Muscle of back (tissue), 11 donors: ENCODE results near the gene NPY5R. TPM values are rescaled to one million over a fixed set of nuclear protein-coding genes. Genes with fewer than 3 reads are reported as not detected.

Experiments
- DNase-seq, 3 donors: peaks; one replicate each; pipeline versions ENCODE4 v3.0.0 to v3.0.0-alpha.2; 2013
- polyA plus RNA-seq, 10 donors: library from polyadenylated mRNA; unstranded; fragments of 120-200 nt; gene quantifications; one replicate each; pipeline ENCODE4 v1.2.1, GENCODE V29; 2013; ENCODE audit not compliant: insufficient read length in 10 of 10

The NPY5R gene
- polyA plus RNA-seq, 10 donors, result 0.12 to 0.43 (median 0.24) TPM; not detected in 3

DNA sequence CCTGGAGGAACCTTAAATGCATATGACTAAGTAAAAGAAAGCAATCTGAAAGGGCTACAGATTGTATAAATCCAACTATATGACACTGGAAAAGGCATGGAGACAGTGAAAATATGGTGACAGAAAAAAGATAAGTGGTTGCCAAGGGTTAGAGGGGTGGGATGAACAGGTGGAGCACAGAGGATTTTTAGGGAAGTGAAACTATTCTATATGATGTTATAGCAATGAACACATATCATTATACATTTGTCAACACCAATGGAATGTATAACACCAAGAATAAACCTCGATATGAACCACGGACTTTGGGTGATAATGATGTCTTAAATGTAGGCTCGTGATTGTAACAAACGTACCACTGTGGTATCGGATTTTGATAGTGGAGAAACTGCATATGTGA, 40.7 kb downstream of the NPY5R start:
- no peak for DNase-seq

DNA sequence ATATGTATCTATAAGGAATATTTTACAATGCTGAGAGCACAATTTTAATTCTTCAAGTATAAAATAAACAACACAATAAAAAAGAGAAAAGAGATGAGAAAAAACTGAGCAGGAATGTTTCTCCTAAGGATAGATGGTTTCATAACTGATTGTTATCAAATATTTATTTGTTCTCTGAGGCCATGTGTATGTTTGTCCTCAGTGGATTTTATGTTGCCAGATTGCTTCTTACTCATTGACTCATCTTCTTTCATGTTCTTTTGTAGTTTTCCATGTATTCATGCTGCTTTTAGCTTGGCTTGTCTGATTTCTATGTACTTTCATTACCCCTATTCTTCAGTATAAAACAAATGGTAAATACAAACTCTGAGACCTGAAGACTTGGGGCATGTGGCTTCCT, 41.2 kb downstream of the NPY5R start:
- DNase-seq, result no peak

DNA sequence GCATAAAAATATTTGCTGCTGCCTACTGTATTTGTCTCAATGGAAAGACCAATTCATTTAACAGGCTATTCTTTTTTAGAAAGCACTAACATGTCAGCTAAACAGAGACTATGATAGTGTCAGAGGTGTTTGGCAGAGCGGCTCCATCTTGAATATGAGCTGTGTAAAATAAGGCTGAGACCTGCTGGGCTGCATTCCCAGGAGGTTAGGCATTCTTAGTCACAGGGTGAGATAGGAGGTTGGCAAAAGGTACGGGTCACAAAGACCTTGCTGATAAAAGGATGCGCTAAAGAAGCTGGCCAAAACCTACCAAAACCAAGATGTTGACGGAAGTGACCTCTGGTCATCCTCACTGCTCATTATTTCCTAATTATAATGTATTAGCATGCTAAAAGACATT, 41.8 kb downstream of the NPY5R start:
- DNase-seq, result no peak

DNA sequence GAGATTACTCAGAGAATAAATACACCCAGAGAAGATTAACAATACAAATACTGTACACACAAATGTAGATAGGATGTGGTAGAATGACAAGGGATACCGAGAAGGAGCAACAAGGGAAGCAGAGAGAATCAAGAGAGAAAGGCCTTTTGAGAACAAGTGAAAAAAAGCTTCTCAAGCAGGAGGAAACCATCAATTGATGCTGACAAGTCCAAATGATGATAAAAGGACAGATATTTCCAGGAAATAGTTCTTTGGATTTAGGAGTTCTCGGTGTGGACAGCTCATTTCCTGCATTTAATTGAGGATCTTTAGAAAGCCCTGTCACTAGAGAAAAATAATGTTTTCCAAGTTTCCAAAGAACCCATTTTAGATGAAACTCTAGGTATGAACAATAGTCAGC, 48.1 kb downstream of the NPY5R start:
- DNase-seq, result no peak

DNA sequence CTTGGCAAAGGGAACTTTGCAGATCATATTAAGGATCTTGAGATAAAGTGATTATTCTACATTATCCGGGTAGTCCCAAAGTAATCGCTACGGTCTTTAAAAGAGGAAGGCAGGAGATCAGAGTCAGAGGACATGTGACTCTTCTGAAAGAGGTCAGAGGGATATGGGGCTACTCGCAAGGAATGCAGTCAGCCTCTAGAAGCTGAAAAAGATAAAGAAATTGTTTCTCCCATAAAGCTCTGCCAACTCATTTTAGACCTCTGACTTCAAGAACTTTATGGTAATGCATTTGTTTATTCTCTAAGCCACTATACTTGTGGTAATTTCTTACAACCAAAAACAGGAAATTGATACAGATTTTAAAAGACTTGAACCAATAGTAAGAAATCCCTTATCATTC, 48.6 kb downstream of the NPY5R start:
- DNase-seq, result no peak

DNA sequence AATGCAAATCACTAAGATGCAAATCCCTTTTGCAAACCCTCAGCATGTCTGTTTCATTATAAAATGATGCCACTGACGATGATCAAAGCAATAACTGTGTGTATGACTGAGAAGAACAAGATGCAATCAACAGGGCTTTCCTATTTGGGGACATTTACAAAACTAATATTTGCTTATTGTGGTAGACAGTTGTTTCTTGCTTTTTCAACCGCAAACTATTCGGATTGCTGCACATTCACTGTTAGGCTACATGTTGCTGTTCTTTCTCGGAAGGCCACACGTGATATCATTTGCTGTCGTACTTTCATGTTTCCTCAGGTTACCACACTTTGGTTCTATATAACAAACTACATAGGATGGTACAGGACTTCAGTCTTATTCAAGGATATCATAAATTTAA, 49.8 kb downstream of the NPY5R start:
- no peak for DNase-seq

DNA sequence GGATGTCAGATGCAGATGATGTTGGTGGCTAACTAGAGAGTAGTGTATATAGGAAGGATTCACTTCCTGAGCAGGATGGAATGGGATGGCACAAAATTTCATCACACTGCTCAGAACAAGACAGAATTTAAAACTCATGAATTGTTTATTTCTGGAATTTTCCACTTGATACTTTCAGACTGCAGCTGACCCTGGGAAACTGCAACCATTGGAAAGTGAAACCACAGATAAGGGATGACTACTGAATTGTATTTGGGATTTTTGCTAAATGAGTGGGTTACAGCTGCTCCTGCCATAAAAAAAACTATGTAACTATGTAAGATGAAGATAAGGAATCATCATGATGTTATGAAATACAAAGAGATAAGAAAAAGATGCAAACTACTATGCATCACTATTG, 51.4 kb downstream of the NPY5R start:
- DNase-seq, result no peak

DNA sequence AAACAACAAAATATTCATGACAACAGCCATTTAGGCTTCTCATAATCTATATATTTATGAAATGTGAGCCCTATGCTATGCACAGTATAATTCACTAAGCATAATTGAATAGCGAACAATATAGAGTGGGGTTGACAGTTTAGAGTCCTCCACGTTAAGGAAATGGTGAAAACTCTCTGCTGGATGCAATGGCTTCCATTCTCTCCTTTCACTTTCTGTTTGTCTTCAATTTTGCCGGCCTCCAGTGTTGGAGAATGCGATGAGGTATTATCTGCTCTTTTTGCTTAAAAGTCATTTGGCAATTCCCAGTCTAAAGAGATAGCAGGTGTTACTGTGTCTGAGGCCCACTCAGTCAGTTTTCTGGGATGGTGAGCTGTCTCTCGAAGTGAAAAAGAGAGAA, 52.1 kb downstream of the NPY5R start:
- DNase-seq, result no peak

DNA sequence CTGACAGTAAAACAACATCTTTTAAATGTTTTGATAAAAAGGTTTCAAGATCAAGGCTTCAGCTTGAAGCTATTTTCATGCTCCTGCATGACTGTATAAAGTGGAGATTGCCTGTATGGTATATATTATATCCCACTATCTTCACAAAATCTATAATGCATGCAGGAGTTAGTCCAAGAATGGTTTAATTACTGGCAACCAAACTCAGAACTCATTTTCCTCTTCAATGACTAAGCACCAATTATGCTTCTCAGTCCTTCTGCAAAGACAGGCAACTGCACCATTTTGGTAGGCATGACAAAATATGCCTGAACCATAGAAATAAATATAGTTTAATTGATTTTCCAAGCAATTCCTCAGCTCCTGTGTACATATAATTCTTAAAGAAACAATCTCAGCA, 54.5 kb downstream of the NPY5R start:
- no peak for DNase-seq

DNA sequence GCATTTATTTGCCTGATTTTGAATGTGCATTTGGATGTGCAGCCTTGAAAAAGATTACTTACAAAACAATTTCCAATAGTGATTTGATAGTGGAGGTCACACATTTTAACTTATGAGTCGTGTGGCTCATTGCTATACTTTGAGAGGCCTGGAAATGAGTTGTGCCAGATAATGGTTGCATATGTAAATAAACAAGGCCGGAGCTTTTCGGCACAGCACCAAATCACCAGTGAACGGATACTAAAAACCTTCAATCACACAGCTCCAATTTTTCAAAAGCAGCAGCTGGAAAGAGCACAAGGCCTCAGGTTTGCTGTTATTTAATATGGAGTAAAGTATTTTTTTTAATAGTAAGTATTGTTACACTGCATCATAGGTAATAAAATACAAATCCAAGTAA, 57.2 kb downstream of the NPY5R start:
- no peak for DNase-seq

Other genes starting within 250 kb of the NPY5R start
- gene NAF1, start 177.0 kb upstream of the NPY5R start, polyA plus RNA-seq, result 10 to 100 TPM; 14.4 to 21.0 (median 18.0) TPM
- gene NPY1R, start 11.3 kb upstream of the NPY5R start, polyA plus RNA-seq, result 10 to 100 TPM in 2 of 10 donors, 1 to 10 TPM in 8; 1.6 to 14.0 (median 6.0) TPM
- gene TKTL2, start 129.9 kb downstream of the NPY5R start, polyA plus RNA-seq, result not detected
- gene TMA16, start 150.8 kb downstream of the NPY5R start, polyA plus RNA-seq, result 10 to 100 TPM; 21.6 to 27.7 (median 24.5) TPM